Activated CD4-positive, alpha-beta T cell treated with anti-CD3 and anti-CD28 coated beads, Interleukin-2, amount 50 U/mL, for 48 hours (primary cell): Measurements from ENCODE around the gene RPRD1B.

Source experiments
- DNase-seq, 2 experiments: peaks; one replicate each; pipeline ENCODE4 v3.0.0-alpha.2; 2020

RPRD1B gene

DNA sequence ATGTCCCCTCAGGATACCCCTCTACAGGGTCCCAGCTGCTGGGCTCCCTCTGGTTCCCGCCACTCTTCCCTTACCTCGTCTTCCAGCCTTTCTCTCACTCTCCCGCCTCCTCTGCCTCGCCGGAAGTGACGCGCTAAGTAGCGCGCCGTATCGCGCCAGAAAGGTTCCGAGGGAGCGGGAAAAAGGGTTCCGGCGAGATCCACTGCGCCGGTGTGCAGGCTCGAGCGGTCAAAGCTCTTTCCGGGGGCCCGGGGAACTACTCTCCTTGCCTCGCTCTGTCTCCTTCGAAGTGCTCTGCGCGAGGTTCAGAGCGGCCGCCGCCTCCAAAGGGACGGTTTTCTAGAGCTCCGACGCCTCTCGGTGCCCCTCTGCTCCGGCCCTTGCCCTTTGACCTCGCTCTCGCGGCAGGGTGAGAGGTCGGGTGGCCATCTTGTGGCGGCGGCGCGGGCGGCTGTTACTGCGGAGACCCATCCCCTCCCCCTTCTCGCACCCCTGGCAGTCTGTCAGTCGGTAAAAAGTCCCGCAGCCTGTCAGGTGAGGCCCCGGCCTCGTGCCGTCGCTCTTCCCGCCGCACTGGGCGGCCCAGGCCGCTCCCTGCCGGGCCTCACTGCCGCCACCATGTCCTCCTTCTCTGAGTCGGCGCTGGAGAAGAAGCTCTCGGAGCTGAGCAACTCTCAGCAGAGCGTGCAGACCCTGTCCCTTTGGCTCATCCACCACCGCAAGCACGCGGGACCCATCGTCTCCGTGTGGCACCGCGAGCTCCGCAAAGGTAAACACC lies at the start of gene RPRD1B, which contains the start of gene TTI1:
TSS of gene RPRD1B (plus strand) at position 417 of the 778 bp plus-strand sequence. CDS start at position 619, 202 bp downstream.
TSS of gene TTI1 (minus strand) at position 127 of the 778 bp plus-strand sequence. CDS start 19,640 bp downstream, outside the sequence.
- DNase-seq, result peak; percentile 85 to 91

GRCh38 chr20:37984018-37984785 lies 49.3 kb upstream of the RPRD1B start:
- DNase-seq, result no peak

DNA sequence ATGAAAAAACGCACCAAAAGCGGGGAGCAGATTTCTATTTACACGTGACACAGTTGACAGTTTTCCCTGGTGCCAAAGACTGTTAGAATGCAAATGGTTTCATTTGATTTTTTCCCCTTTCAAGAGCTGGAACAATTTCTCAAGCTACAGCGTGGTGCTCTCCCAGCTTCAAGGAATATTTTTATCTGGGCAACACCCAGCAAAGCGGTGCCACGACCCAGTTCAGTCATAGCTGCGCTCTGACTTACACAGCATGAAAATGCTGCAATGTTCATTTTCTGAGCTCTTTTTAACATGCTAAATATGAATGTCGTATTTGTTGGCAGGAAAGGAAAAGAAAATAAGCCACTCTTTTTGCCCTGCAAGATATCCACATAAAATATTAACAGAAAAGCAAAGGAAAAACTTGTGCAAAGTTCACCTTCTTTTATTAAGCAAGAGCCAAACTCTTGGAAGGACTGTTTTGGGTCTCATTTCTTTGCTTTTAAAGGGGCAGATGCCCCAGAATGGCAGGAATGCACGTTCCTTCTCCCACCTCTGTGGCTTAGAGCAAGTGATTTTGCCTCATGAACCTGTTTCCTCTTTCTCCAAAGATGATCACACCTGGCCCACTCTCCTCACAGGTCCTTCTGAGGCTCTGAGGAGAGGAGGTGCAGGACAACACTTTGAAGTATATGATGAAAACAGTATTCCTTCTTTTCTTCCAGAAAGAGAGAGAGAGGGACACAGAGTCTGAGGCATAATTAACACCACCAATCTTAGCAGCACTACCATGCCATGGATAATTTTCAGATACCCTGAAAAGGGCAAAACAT lies 47.3 kb upstream of the RPRD1B start:
- no peak for DNase-seq

DNA sequence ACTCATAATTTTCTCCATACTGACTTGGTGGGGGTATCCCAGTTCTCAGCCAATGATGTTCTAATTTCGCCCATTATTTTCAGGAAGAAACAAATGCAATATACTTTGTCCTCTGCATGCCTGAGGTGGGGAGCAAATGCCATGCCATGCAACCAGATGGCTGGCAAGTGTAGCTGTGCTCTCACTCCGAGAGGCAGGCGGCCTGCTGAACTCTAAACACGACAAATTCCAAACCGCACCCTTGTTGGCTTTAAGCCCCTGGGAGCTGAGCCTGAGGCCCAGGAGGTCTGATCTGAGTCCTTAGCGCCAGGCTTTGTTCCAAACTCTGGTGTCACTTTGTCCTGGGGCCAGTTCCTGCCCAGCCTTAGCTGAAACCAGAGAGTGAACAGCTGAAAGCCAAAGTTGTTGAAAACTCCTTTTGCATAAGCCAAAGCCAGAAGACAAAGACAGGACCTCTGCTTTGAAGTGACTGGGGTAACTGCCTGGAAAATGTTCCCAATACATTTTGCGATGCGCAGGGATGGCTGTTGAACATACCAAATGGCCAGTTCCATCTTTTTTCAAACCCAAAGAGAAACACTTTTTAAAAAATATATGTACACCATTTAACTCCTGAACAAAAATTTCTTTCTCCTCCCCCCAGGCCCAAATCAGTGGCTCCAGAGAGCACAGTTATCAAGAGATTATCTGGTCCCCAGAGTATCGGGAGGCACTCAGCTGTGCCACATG lies 46.5 kb upstream of the RPRD1B start:
- no peak for DNase-seq

DNA sequence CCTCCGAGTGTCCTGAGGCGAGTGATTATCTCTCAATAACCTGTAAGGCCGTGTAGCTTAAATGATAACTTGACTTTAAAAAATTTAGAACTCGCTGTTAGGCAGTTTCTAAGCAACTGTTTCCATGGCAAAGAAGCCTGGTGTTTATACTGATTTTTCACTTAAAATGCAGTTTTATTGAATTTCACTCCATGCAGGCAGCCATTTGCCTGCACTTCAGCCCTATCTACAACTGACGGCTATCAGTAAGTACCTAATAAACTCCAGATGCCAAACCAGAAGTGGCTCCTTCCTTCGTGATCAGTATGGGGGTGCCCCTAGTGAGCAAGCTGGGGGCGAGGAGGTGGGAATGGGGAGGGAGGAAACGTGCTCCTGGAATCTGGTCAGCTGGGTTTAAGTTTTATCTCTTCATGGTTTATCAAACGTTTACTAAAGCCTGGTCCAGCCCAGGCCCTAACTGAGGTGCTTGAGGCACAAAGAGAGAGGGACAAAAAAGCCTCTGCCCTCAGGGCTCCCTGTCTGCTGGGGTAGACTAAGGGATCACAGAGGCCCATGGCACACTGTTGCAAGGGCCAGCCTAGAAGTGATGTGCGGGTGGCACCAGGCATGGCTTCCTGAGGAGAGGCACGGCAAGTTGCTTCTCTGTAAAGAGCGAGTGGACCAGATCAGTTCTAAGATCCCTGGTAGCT lies 45.8 kb upstream of the RPRD1B start:
- no peak for DNase-seq

DNA sequence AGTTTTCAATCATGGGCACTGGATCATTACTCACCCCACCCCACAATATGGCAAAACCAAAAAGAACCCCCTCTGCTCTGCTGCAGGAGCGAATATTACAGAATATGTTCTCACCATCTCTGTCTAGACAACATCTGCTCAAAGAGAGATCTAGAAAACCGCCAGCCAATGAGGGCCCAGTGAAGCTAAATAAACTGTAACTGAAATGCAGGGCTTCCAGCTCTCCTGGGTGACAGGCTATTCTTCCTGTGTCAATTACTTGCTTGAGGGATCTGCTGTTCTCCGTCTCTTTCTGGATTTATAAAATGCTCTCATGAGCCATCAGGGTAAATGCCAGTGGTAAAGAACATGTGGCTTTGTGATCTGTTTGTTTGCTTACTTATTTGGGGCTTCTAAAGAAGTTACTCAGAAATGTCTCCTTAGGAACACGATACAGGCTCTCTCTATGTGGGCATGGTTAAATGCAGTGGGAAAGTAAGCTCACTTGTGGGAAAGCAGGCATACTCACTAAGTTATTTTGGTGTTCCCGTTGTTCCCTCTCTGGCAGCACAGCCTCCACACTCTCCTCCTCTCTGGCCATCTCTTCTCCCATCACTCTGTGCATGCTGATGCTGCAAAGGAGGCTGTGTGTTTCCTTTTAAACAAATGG lies 45.1 kb upstream of the RPRD1B start:
- no peak for DNase-seq

DNA sequence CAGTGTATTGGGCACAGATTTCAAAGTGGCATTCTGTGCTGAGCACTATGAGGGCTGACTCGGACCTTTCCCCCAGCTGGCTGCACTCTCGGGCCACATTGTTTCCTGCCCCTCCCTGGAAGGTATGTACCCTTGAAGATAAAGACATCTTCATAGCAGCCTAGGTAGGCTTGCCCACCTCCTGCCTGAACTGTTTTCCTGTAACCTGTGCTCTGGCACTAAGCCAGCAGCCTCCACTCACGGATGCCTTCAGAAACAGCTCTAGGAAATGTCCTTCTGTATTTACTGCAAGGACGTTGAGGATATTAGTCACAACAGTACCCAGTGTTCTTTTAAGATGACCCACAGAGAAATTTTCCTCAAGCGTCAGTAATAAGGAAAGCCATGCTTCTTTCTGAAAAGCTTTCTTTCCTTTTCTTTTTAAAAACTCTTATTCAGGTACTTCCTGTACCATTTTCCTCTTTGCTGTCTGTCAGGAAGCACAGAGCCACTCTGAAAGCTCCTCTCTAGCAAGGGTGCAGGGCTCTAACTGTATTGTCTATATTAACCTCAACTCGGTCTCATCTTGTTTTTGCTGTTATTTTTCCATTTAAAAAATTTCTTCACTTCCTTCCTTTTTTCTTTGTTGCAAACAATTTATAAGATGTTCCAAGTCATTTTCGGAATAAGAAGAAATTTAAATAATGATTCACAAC lies 43.8 kb upstream of the RPRD1B start:
- DNase-seq, result no peak

GRCh38 chr20:37990571-37991151 lies 42.9 kb upstream of the RPRD1B start:
- DNase-seq, result peak; percentile 63 to 74

- DNase-seq, result no peak
These were observed 42.2 kb upstream of the RPRD1B start for GRCh38 chr20:37991157-37991866.

GRCh38 chr20:37991908-37992307 lies 41.6 kb upstream of the RPRD1B start:
- no peak for DNase-seq

GRCh38 chr20:37992802-37993409 lies 40.6 kb upstream of the RPRD1B start:
- DNase-seq, result peak in 1 of 2 experiments; percentile 9

GRCh38 chr20:37994512-37994911 lies 39.0 kb upstream of the RPRD1B start:
- no peak for DNase-seq

- DNase-seq, result no peak
These were observed 37.5 kb upstream of the RPRD1B start for GRCh38 chr20:37995856-37996605.

DNA sequence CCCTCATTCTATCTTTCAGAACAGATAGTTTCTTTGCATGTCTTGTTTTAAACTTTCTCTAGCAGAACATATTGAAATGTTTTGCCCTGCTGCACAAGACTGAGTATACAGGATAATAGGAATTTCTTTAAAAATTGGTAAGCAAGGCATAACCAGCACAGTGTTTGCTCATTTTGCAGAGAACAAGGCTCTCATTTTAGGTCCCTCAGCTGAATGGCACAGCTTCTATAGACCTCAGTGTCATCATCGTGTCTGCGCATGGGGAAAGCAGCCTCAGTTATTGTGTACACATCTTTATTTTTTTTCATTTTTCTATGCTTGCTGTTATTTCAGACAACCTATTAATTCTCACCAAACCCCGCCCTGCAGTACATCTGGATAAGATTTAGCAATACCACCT lies 36.0 kb upstream of the RPRD1B start:
- no peak for DNase-seq

DNA sequence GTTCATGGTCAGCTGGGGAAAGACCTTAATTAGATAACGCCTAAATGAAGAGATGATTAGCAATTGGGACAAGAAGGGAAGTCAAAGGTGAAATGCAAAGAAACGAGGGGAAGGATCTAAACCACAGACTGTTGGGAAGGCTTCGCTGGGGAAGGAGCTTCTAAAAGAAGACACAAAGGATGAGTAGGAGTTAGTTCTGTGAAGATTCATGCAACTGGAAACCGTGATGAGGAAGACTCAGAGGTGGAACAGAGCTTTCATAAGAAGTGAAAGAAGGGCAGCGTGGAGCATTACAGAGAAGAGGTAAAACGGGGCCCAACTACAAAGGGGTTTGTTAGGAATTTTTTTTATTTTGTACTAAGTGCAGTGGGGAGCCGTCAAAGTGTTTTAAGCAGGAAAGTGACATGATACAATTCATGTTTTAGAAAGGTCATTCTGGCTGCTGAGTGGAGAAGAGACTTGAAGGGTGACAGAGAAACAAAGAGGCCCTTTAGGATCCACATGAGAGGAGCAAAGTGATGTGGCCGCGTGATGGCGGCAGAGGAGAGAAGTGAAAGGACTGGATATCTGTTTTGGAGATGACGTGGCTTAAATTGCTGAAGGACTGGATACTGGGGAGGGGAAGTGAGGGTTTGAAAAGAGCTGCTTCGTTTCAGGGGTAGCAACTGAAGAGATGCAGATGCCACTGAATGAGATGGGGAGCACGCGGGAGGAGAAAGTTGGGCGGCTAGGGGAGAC lies 33.9 kb upstream of the RPRD1B start:
- DNase-seq, result no peak

DNA sequence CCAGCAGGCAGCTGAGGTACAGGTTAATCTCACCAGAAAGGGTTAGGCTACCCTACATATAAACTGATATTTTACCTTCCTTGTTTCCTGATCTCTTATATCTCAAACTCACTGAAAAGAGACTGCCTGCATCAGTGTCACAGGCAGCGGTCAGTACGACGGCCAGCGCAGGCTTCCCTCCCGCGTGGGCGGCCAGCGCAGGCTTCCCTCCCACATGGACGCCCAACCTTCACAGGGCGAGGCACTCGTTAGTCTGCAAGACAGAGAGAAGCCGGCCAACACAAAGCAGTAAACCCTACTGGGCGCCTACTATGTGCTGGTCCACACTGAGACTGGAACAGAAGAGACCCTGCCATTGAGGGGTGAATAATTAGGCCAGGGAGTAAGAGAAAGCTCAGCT lies 33.3 kb upstream of the RPRD1B start:
- no peak for DNase-seq

DNA sequence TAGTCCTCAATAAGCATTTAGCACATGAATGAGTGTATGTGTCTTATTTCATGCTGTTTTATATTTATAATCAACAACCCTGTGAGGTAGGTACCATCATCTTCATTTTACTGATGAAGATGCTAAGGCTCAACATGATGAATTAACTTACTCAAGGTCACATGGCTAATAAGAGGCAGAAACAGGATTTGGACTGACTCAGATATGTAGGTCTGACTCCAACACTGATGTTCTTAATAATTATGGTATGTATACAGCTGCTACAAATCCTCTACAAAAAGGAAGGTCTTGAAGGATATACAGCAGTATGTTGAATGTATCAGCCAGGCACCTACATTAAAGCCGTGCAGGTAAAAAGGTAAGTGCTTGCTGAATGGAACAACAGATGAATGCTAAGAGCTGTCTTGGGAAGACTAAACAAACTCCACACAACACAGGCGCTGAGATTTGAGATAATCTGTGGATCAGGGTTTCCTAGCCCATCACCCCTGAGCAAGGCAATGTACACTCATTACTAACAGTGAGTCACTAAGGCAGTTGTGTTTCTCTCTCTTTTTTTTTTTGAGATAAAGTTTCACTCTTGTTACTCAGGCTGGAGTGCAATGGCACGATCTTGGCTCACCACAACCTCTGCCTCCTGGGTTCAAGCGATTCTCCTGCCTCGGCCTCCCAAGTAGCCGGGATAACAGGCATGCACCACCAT lies 32.2 kb upstream of the RPRD1B start:
- peak; percentile 11 to 27 for DNase-seq
